HG03103 (cell line): Measurements from ENCODE around the gene OR8G5.

Experiments
- ATAC-seq: cut with Tn5 transposase; IDR thresholded peaks from one replicate; pipeline ENCODE4 v1.9.1; 2021; ENCODE audit warnings: low read depth; ENCODE audit not compliant: unreplicated experiment

OR8G5 gene

DNA sequence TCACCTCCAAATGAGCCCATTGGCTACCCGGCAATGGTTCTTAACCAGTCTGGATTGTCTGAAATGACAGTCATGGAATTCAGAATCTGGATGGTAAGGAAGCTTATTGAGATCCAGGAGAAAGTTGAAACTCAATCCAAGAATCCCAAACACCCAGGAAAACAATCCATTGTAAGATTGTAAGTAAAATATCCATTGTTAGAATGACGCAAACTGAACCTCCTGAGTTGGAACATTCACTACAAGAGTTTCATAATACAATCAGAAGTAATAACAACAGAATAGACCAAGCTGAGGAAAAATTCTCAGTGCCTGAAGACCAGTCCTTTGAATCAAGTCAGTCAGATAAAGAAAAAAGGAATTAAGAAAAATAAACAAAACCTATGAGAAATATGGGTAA, 22.1 kb downstream of the OR8G5 start:
- no peak for ATAC-seq

DNA sequence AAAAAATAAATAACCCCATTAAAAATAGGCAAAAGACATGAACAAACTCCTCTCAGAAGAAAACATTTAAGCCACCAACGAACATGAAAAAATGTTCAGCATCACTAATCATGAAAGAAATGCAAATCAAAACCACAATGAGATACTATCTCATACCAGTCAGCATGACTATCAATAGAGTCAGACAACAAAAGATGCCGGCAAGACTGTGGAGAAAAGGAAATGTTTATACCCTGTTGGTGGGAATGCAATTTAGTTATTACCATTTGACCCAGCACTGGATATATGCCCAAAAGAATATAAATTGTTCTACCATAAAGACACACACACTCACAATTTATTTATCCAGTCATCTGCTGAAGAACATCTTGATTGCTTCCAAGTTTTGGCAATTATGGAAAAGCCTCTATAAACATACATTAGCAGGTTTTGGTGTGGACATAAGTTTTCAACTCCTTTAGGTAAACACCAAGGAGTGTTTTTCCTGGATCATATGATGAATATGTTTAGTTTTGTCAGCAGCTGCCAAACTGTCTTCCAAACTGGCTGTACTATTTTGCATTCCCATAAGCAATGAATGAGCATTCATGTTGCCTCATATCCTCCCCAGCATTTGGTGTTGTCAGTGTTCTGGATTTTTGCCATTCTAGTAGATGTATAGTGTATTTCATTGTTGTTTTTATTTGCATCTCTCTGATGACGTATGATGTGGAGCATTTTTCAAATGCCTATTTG, 29.6 kb downstream of the OR8G5 start:
- peak; percentile 76 for ATAC-seq

DNA sequence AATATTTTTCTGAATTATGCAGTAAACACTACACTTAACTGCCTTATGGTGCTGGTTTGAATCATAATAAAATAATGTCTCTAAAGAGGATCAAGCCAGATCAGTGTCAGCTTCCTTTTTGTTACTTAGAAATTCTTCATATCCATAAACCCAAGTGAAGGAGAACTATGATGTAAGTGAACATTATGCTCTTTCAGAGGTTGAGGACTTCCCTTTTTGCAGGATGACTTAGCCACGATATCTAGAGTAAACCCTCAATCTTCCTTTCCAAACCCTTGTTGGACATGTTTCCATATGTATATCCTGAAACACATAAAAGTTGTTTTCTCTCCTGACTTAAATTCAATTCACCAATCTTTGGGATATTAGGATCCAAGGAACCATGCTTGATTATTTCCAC, 38.5 kb downstream of the OR8G5 start:
- no peak for ATAC-seq

DNA sequence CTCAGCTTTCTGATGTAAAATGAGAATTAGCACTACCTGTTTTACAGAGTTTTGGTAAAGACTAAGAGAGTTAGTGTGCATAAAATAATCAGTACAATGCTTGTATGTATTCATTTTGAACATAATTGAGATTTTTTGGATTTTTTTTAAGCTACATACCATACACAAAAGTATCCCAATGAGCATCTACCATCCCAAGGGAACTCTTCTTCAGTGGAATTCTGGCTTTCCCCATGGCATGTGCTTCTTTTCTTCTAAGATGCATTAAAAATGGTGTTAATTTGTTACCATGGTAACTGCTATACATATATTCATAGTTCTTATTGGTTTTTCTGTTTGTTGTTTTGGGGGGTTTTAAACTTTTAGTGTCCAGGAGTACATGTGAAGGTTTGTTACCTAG, 39.8 kb downstream of the OR8G5 start:
- no peak for ATAC-seq

DNA sequence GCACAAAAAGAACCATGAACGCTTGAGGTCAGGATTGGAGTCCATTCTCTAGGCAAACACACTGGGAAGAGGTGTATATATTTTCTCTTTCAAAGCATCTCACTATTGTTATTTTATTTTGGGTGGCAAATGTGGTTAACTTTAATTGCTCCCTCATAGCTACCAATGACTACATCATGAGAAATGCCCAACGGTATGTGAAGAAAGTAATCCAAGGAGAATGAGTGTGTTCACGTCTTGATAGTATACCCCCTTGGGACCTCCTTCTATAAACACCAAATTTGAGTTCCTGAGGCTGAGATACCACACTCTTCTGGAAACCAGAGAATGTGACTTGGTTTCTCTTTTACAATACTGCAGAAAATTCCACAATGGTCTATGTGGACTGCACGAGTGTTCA, 41.7 kb downstream of the OR8G5 start:
- ATAC-seq, result no peak

DNA sequence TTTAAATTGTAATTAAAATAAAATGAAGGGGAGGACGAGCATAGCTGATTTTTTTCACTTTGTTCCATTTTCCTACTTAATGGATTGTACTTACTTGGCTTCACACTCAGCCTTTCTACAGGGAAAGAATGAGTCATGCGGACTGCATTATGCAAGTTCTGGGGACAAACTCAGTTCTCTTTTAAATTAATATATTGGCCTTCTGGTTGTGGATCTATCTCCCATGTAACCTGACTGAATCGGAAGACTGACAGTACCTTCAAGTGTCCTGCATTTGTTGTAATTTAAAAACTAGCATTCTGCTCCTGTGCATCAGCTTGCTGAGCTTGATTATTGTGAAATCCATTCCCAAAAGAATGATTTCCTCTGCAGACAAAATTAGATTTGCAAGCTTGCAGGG, 45.4 kb downstream of the OR8G5 start:
- ATAC-seq, result no peak

DNA sequence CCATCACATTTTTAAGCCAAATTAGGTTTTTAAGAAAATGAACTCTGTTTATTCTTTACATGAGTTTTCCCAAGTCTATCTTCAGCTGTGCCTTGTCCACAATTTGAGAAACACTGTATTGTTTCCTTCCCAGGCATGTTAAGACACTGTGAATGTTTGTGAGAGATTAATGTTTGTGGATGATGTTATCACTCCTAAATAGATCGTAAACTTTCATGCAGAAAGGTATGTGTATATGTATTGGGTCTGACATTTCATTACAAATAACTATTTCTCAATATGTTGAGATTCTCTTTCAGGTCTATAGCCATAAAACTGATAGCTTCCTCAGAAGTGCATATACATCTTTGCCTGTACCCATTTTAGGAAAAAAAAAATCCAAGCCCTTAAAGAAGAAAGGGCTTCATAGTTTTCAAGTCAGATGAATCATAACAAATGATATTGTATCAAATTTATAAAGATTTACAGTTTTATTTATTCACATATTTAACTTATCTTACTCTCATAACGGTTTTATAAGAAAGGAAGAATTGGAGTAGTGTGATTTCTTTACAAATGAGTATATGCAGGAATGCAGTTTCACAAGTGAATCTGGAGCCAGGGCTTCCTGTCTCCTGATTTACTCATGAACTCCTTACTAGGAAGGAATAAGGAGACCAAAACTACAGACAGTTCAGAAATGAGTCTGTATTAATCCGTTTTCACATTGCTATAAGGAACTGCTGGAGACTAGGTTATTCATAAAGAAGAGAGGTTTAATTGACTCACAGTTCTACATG, 46.4 kb downstream of the OR8G5 start:
- no peak for ATAC-seq

DNA sequence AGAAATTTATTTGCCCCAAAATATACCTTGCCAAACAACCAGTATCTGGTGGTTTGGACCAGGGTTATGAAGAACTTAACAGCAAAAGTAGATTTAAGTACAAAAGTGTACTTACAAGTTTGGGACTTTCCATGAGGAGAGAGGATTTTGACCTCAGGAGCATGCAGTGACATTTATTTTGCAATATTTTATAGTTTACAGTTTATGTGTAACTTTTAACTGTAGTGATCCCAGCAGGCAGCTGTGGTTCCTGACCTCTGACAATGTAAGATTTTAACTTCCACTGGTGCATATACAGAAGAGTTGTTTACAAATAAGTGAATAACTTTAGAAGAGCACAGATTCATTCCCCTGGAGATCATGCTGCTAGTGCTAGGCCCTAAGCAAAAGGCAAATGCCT, 50.9 kb downstream of the OR8G5 start:
- no peak for ATAC-seq

DNA sequence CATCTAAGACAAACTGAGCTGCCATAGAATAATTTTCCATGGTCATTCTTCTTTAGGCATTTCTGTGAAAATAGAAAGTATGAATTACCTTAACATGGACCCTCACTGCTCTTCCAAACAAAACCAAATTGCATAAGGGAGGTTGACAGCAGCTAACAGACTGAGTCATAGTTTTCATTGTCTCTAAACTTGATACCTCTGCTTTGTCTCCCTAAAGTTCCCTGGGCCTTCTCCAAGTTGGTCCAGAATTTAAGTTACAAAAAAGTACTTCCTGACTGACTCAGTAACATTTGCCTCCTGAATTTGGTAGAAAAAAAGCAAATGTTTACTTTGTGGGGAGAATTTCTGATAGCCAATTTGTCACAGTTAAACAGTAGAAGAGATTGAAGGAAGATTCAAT, 54.5 kb downstream of the OR8G5 start:
- no peak for ATAC-seq

DNA sequence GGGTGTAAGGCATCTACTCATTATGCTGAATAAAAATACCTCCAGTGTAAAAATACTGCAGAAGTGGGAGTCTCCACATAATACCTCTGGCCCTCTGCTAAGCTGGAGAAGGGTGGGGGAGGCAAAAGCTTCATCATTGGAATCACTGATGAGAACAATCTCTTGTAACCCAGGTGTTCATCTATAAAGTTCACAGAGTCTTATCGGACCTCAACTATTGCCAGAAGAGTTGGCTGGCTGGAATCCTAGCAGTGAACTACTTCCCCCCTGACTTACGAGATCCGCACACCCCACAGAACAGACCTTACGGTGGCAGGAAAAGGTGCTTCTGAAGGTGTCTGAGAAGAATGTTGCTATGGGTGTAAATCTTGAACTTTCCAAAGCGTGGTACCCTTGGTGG, 55.1 kb downstream of the OR8G5 start:
- ATAC-seq, result no peak

DNA sequence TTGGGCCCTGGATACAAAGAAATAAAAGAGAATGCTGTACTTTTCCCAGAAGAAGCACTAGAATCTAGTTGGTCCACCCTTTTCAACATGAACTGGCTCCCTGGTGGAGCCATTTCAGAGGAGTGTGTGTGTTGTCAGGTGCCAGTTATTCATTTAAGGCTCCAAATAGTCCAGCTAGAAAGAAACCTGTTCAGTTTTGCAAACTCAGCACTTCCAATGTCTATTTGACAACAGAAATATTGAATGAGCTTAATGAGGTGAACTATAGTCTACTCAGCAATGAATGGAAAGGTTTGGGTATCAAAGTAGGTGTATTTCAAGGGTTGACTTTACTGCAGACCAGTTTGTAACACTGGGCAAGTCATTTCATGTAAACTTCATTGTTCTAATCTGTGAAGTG, 55.5 kb downstream of the OR8G5 start:
- ATAC-seq, result no peak

DNA sequence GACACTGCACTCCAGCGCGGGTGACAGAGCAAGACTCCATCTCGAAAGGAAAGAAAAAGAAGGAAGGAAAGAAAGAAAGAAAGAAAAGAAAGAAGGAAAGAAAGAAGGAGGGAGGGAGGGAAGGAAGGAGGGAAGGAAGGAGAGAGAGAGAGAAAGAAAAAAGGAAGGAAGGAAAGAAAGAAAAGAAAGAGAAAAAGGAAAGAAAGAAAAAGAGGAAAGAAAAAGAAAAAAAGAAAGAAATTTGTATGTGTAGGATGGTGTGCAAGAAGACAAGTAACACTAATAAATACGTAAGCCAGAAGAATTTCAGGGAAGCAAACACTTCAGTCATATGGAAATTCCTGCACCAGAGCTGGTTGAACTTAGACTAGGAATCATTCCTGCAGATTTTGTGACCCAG, 57.0 kb downstream of the OR8G5 start:
- ATAC-seq, result no peak

DNA sequence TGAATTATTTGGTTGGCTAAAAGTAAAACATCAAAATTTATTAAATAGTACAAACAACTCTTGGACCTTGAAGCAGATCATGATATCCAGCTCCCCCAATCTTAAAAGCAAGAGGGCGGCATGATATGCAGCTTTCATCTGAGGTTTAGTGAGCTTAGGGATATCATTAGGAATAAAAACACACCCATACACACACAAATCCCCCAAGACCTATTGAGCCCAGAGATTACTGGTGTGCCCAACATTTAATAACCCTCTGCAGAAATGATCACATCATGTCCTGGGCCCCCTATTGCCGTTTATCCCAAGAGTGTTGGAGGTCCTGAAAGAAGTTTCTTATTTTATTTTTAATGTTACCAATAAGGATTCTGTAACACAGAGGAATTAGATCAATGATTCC, 57.7 kb downstream of the OR8G5 start, which contains the start of gene OR8D1:
Gene OR8D1, minus strand, starts transcription at position 101 of the 400 bp plus-strand sequence. CDS start 3,183 bp downstream, outside the sequence.
- no peak for ATAC-seq

DNA sequence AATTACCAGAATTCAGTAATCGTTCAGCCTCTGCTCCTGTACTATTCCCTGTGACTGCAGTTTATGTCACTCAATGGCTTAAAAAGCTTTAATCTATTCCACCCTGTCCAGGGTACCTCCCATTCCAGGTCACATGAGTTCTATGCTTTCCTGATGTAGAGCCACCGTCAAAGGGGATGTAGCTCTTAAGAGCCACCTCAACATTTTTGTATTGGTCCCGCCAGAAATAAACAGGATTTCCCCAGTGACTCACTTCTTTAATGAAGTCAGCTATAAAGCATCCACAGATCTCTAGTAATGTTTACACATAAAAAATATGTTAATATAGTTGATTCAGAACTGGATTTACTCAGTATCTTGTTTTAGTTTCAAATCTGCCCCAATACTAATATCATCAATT, 58.9 kb downstream of the OR8G5 start:
- no peak for ATAC-seq
